ENCODE measurements around the gene ATOX1. TPM values are rescaled to one million over a fixed set of nuclear protein-coding genes. Genes with fewer than 3 reads are reported as not detected.

ATOX1 gene
- total and polyA plus RNA-seq, 9 of the 15 experiments (the other 6 are each of a cell fraction or from before 2014, with no cell fraction given): 59.2 to 318 (median 86.2) TPM

GRCh38 chr5:151771259-151772028 lies 13.0 kb upstream of the ATOX1 start, which contains the start of gene G3BP1 (continued):
- TF ChIP-seq CBX5 (IDR thresholded peaks at IDR 0.05; ENCODE audit: borderline replicate concordance, low read depth): no peak
- peak; percentile 91 for TF ChIP-seq POLR2G (IDR thresholded peaks at IDR 0.05; ENCODE audit: low read depth, low read length)
- no peak for TF ChIP-seq ZNF655 (CRISPR knock-in tag; IDR thresholded peaks at IDR 0.05)
- TF ChIP-seq TEAD4 (IDR thresholded peaks at IDR 0.05; ENCODE audit: low read length): no peak
- TF ChIP-seq TEAD4 (CRISPR knock-in tag; IDR thresholded peaks at IDR 0.05; ENCODE audit: borderline replicate concordance): no peak
- TF ChIP-seq YY1 (IDR thresholded peaks at IDR 0.05; ENCODE audit: borderline replicate concordance in 1 of 3, control insufficient read depth in 1 of 3, extremely low read depth in 1 of 3, insufficient read depth in 3 of 3, insufficient read length in 1 of 3, insufficient replicate concordance in 2 of 3, low read depth in 1 of 3, low read length in 2 of 3): peak in 2 of 3 experiments; percentile 78 to 85
- TF ChIP-seq AFF1 (IDR thresholded peaks at IDR 0.05; ENCODE audit: low read depth in 1 of 2, partially characterized antibody in 2 of 2): peak in 1 of 2 experiments; percentile 13
- TF ChIP-seq SMAD3 (CRISPR knock-in tag; conservative IDR thresholded peaks at IDR 0.05): no peak
- TF ChIP-seq SMAD1 (IDR thresholded peaks at IDR 0.05; ENCODE audit: low read depth, low read length, partially characterized antibody): peak; percentile 89
- no peak for TF ChIP-seq SFPQ (IDR thresholded peaks at IDR 0.05; ENCODE audit: low read depth, low read length)
- TF ChIP-seq TBL1XR1 (IDR thresholded peaks at IDR 0.05; ENCODE audit: low read length in 2 of 2): peak in 1 of 2 experiments; percentile 59; a peak in 2 of 4 replicates
- peak in 1 of 2 experiments; percentile 76; a peak in 1 of 4 replicates for TF ChIP-seq CSDE1 (IDR thresholded peaks at IDR 0.05)
- TF ChIP-seq NR4A1 (CRISPR knock-in tag; IDR thresholded peaks at IDR 0.05): peak; percentile 18; the same call in 1 of the 2 replicates
- no peak for TF ChIP-seq NR4A1 (tag; IDR thresholded peaks at IDR 0.05)
- peak; percentile 54; the same call in 1 of the 2 replicates for TF ChIP-seq KLF6 (CRISPR knock-in tag; IDR thresholded peaks at IDR 0.05; ENCODE audit: borderline replicate concordance)
- TF ChIP-seq ZKSCAN8 (CRISPR knock-in tag; IDR thresholded peaks at IDR 0.05): no peak
- peak; percentile 55; the same call in 1 of the 2 replicates for TF ChIP-seq CTBP1 (IDR thresholded peaks at IDR 0.05; ENCODE audit: borderline replicate concordance)
- TF ChIP-seq CREM (IDR thresholded peaks at IDR 0.05; ENCODE audit: low read depth): peak; percentile 89
- TF ChIP-seq ZBTB1 (CRISPR knock-in tag; IDR thresholded peaks at IDR 0.05; ENCODE audit: borderline replicate concordance, low read depth): peak; percentile 55; the same call in 1 of the 2 replicates
- no peak for TF ChIP-seq HEY1 (CRISPR knock-in tag; IDR thresholded peaks at IDR 0.05; ENCODE audit: borderline replicate concordance)
